Measurements from ENCODE around the gene INSYN2A.

- TF ChIP-seq CTCF (IDR thresholded peaks at IDR 0.05) (no peak), POLR2A (IDR thresholded peaks at IDR 0.05) (no peak)
Measured at GRCh38 chr10:127148066-127148932, 48.1 kb downstream of the INSYN2A start.

Measured in Peyer's patch (tissue), 4 donors.